ENCODE measurements around the gene LNPEP. TPM values are rescaled to one million over a fixed set of nuclear protein-coding genes. Genes with fewer than 3 reads are reported as not detected.

The LNPEP gene
- total and polyA plus RNA-seq, 2 of the 13 experiments (the other 11 are each of a cell fraction or from before 2014, with no cell fraction given), result 8.0 to 16.9 TPM

DNA sequence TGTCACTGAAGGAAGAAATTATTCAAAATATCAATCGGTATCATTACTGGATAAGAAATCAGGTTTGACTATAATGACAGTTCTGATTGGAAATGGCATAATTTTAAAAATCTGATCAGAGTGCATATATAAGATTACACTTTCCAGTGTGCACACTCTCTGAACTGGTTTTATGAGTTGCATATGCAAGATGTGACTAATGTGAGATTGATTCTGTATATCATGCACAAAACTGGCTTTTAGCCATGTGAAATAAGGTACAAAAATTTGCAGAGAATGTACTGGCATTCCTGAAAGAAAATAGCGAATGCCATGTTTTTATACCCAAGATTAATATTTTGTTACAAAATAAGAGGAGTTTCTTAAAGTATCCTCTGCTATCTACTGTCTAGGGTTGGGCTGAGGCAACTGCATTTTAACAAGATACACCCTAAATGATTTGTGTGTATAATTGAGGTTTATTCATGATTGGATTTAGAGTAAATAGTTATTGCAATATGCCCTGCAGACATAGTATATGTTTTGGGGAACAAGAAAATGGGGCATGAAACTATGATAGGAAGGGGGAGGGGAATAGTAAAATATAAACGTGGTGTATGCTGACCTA lies 70.7 kb downstream of the LNPEP start:
- TF ChIP-seq NKX3-1 (CRISPR knock-in tag; IDR thresholded peaks at IDR 0.05) (no peak), ZBTB20 (CRISPR knock-in tag; IDR thresholded peaks at IDR 0.05; ENCODE audit: borderline replicate concordance, low read depth) (no peak), ZMYM4 (CRISPR knock-in tag; IDR thresholded peaks at IDR 0.05) (no peak)
- Histone ChIP-seq H3K79me2 (ENCODE audit: insufficient read depth, low read length) (no peaks in the 10 kb centered on the region), H3K9me3 (ENCODE audit: low read length) (no peaks in the 10 kb centered on the region), H2AFZ (ENCODE audit: low read length) (no peak overlapping the region), H3K9ac (ENCODE audit: insufficient read depth, low read depth, low read length) (no peak overlapping the region), H3K4me1 (ENCODE audit: insufficient read depth, low read length) (no peaks in the 10 kb centered on the region), H3K36me3 (replicated peaks in 1 of 2; ENCODE audit: control insufficient read depth in 1 of 2, insufficient read depth in 2 of 2, low read length in 2 of 2) (peaks cover 0 to 10% of the 10 kb centered on the region in 2 experiments; a peak in 3 of 5 replicates), H3K4me2 (ENCODE audit: low read depth, low read length) (no peak overlapping the region), H3K27me3 (ENCODE audit: control insufficient read depth in 1 of 2, insufficient read depth in 2 of 2, low read length in 2 of 2) (no peaks in the 10 kb centered on the region), H4K20me1 (ENCODE audit: insufficient read depth, low read length) (no peaks in the 10 kb centered on the region), H3K27ac (ENCODE audit: extremely low read length, insufficient read depth, low read length) (no peak overlapping the region), H3K4me3 (replicated peaks in 1 of 3; ENCODE audit: insufficient read depth in 1 of 3, low read depth in 2 of 3, low read length in 3 of 3) (no peak overlapping the region)
- FAIRE-seq (no peak), DNase-seq (ENCODE audit: low spot score) (no peak), ATAC-seq (no peak)
- POLR2A ChIA-PET, result no interaction called here
- CTCF ChIA-PET (ENCODE audit: low intra/inter-chr PET ratio, low total read pairs), result no interaction called here
- in situ Hi-C loops (cut with HindIII; ENCODE audit: extremely low pct_ligation_motif_present, low pct_unique_long_range_greater_than_20kb), result no loop called here
- 87% methylated on average over 3 of the region's 3 CpGs for WGBS (ENCODE audit: low lambda C conversion rate)
- no TSS peak for BruUV-seq (replicated peaks)
- intact Hi-C loops (cut with micrococcal nuclease; ENCODE audit: unreplicated experiment), result no loop called here

DNA sequence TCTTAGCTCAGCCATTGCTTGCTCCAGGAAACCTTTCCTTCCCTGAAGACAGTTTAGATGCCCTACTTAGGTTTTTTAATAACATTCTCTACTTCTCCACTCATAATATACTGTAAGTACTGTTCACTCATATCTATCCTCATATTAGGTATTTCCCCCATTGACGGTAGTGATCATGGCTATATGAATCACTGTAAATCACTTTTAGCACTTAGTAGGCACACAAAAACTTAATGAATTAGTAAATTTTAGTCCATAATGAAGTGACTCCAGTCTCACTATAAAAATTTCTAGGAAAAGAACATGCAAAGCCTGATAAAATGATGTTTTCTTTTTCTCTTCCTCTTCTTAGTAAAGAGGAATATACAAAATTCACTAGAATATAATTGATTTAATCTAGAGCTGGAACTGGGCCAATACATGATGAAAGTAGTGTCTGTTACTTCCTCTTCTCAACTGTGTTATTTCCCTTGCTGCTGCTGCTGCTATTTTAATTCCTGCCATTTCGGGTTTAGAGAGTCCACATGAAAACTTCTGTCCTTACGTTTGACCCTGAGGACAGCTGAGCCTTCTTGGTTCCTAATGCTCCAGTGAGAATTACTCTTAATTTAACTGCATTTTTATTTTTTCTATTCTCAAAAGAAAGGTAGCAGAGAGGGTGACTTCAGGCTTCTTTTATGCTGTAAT lies 73.5 kb downstream of the LNPEP start:
- Histone ChIP-seq H3K4me1 (ENCODE audit: insufficient read depth, low read length) (no peaks in the 10 kb centered on the region), H3K9me3 (ENCODE audit: low read length) (no peaks in the 10 kb centered on the region), H3K9ac (ENCODE audit: insufficient read depth, low read depth, low read length) (no peak overlapping the region), H3K36me3 (replicated peaks in 1 of 2; ENCODE audit: control insufficient read depth in 1 of 2, insufficient read depth in 2 of 2, low read length in 2 of 2) (peaks cover 2 to 6% of the 10 kb centered on the region in 2 experiments), H3K27ac (ENCODE audit: extremely low read length, insufficient read depth, low read length) (no peak overlapping the region), H3K4me3 (replicated peaks in 1 of 3; ENCODE audit: insufficient read depth in 1 of 3, low read depth in 2 of 3, low read length in 3 of 3) (no peak overlapping the region), H3K4me2 (ENCODE audit: low read depth, low read length) (no peak overlapping the region), H2AFZ (ENCODE audit: low read length) (no peak overlapping the region), H3K79me2 (ENCODE audit: insufficient read depth, low read length) (no peaks in the 10 kb centered on the region), H3K27me3 (ENCODE audit: control insufficient read depth in 1 of 2, insufficient read depth in 2 of 2, low read length in 2 of 2) (no peaks in the 10 kb centered on the region), H4K20me1 (ENCODE audit: insufficient read depth, low read length) (no peaks in the 10 kb centered on the region)
- WGBS (ENCODE audit: low lambda C conversion rate), result 99% methylated on average over 3 of the region's 3 CpGs
- CTCF ChIA-PET (ENCODE audit: low intra/inter-chr PET ratio, low total read pairs), result no interaction called here
- in situ Hi-C loops (cut with HindIII; ENCODE audit: extremely low pct_ligation_motif_present, low pct_unique_long_range_greater_than_20kb), result no loop called here
- POLR2A ChIA-PET, result no interaction called here
- FAIRE-seq (no peak), ATAC-seq (no peak), DNase-seq (ENCODE audit: low spot score) (no peak)
- intact Hi-C loops (cut with micrococcal nuclease; ENCODE audit: unreplicated experiment), result no loop called here
- no TSS peak for BruUV-seq (replicated peaks)
- TF ChIP-seq, protein P1, sequence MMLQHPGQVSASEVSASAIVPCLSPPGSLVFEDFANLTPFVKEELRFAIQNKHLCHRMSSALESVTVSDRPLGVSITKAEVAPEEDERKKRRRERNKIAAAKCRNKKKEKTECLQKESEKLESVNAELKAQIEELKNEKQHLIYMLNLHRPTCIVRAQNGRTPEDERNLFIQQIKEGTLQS (CRISPR knock-in tag; IDR thresholded peaks at IDR 0.05), result no peak
- TF ChIP-seq MYC (CRISPR knock-in tag; IDR thresholded peaks at IDR 0.05; ENCODE audit: borderline replicate concordance) (no peak), KMT2A (CRISPR knock-in tag; IDR thresholded peaks at IDR 0.05) (no peak), CBX2 (IDR thresholded peaks at IDR 0.05; ENCODE audit: low read depth, low read length) (no peak), CBX2 (CRISPR knock-in tag; IDR thresholded peaks at IDR 0.05; ENCODE audit: low read depth) (no peak), ZFX (CRISPR knock-in tag; IDR thresholded peaks at IDR 0.05; ENCODE audit: low read depth) (no peak), XRCC5 (optimal IDR thresholded peaks at IDR 0.05; ENCODE audit: low read length) (no peak), RARA (CRISPR knock-in tag; IDR thresholded peaks at IDR 0.05) (no peak), RFX3 (CRISPR knock-in tag; IDR thresholded peaks at IDR 0.05) (no peak)
- TF ChIP-seq, protein P2, sequence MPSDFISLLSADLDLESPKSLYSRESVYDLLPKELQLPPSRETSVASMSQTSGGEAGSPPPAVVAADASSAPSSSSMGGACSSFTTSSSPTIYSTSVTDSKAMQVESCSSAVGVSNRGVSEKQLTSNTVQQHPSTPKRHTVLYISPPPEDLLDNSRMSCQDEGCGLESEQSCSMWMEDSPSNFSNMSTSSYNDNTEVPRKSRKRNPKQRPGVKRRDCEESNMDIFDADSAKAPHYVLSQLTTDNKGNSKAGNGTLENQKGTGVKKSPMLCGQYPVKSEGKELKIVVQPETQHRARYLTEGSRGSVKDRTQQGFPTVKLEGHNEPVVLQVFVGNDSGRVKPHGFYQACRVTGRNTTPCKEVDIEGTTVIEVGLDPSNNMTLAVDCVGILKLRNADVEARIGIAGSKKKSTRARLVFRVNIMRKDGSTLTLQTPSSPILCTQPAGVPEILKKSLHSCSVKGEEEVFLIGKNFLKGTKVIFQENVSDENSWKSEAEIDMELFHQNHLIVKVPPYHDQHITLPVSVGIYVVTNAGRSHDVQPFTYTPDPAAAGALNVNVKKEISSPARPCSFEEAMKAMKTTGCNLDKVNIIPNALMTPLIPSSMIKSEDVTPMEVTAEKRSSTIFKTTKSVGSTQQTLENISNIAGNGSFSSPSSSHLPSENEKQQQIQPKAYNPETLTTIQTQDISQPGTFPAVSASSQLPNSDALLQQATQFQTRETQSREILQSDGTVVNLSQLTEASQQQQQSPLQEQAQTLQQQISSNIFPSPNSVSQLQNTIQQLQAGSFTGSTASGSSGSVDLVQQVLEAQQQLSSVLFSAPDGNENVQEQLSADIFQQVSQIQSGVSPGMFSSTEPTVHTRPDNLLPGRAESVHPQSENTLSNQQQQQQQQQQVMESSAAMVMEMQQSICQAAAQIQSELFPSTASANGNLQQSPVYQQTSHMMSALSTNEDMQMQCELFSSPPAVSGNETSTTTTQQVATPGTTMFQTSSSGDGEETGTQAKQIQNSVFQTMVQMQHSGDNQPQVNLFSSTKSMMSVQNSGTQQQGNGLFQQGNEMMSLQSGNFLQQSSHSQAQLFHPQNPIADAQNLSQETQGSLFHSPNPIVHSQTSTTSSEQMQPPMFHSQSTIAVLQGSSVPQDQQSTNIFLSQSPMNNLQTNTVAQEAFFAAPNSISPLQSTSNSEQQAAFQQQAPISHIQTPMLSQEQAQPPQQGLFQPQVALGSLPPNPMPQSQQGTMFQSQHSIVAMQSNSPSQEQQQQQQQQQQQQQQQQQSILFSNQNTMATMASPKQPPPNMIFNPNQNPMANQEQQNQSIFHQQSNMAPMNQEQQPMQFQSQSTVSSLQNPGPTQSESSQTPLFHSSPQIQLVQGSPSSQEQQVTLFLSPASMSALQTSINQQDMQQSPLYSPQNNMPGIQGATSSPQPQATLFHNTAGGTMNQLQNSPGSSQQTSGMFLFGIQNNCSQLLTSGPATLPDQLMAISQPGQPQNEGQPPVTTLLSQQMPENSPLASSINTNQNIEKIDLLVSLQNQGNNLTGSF (CRISPR knock-in tag; IDR thresholded peaks at IDR 0.05), result no peak

Measured in HepG2 (cell line).